Fibroblast of pulmonary artery (primary cell): Measurements from ENCODE around the gene PNPLA2.

Experiments
- DNase-seq: peaks from one replicate; pipeline ENCODE4 v3.0.0-alpha.2; 2010; ENCODE audit warnings: low read depth
- H3K4me3 ChIP-seq: replicated peaks from 2 replicates; pipeline ENCODE4 v1.5.1; 2011; ENCODE audit warnings: low read depth, mild to moderate bottlenecking, control low read depth, low read length, moderate library complexity
- TF ChIP-seq, protein P1 (sequence below): IDR thresholded peaks from 2 replicates; pipeline ENCODE4 v1.5.1; 2011; ENCODE audit warnings: mild to moderate bottlenecking, control low read depth, low read length, inconsistent platforms; ENCODE audit errors: missing control alignments

The PNPLA2 gene

DNA sequence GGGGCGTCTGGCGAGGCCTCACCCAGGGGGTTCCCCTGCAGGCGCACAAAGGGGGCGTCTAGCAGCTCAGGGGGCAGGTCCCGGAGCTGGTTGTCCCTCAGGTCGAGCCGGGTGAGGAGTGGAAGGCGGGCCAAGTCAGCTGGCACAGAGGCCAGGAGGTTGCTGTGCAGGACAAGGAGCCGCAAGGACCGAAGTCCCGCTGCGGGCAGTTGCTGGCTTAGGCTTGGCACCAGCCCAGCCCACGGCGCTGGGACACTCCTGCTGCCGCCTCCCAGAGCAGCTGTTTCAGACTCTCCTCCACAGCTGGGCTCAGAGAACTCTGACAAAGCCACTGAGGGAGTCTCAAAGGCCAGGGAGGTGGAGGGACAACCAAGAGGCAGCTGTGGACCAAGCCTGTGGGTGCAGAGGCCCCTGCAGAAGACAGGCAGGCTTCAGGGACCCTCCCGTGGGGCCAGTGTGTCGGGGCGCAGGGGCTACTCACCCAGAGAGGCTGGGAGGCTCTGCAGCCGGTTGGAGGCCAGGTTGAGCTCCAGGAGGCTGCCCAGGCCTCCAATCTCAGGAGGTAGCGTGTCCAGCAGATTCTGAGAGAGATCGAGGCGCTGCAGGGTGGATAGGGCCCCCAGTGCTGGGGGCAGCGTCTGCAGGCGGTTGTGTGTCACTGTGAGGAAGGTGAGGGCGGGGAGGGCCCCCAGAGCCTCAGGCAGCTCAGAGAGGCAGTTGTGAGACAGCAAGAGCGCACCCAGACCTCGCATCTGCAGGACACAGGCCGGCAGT, 15.8 kb upstream of the PNPLA2 start:
- no peak for DNase-seq
- TF ChIP-seq, protein P1, sequence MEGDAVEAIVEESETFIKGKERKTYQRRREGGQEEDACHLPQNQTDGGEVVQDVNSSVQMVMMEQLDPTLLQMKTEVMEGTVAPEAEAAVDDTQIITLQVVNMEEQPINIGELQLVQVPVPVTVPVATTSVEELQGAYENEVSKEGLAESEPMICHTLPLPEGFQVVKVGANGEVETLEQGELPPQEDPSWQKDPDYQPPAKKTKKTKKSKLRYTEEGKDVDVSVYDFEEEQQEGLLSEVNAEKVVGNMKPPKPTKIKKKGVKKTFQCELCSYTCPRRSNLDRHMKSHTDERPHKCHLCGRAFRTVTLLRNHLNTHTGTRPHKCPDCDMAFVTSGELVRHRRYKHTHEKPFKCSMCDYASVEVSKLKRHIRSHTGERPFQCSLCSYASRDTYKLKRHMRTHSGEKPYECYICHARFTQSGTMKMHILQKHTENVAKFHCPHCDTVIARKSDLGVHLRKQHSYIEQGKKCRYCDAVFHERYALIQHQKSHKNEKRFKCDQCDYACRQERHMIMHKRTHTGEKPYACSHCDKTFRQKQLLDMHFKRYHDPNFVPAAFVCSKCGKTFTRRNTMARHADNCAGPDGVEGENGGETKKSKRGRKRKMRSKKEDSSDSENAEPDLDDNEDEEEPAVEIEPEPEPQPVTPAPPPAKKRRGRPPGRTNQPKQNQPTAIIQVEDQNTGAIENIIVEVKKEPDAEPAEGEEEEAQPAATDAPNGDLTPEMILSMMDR = no peak
- H3K4me3 ChIP-seq = no peak overlapping the region

DNA sequence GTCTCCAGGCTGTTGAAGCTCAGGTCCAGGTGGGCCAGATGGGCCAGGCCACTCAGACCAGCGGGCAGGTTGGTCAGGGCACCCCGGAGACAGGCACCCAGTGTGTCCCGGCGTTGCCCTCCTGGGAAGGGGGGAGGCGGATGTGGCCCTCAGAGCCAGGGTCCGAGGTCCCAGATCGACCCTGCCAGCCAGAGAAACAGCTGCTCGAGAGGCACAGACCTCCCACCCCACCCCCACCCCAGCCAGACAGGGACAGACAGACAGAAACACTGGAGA, 15.3 kb upstream of the PNPLA2 start:
- DNase-seq = no peak
- TF ChIP-seq, protein P1 = no peak
- no peak overlapping the region for H3K4me3 ChIP-seq

- DNase-seq = no peak
- TF ChIP-seq, protein P1 = no peak
- peak overlapping the region; percentile 58 for H3K4me3 ChIP-seq
Observed at GRCh38 chr11:803770-804598, 14.7 kb upstream of the PNPLA2 start.

DNA sequence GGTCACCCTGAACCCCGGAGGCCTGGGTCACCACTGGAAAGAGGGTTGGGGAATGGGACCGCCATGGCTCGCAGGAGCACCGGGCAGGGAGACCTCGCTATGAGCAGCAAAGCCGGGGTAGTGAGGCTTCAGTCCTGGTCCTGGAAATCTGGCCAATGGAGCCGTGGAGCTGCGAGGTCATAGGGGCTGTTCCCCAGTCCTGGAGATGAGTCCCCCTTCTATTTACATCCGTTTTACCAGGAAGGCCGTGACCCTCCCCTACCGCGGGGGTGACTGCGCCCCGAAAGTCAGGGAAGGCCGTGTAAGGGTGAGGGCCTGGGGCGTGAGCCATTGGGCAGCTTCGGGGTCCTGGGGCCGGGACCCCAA, 14.1 kb upstream of the PNPLA2 start:
- peak overlapping the region; percentile 58 for H3K4me3 ChIP-seq
- TF ChIP-seq, protein P1 = no peak
- no peak for DNase-seq

DNA sequence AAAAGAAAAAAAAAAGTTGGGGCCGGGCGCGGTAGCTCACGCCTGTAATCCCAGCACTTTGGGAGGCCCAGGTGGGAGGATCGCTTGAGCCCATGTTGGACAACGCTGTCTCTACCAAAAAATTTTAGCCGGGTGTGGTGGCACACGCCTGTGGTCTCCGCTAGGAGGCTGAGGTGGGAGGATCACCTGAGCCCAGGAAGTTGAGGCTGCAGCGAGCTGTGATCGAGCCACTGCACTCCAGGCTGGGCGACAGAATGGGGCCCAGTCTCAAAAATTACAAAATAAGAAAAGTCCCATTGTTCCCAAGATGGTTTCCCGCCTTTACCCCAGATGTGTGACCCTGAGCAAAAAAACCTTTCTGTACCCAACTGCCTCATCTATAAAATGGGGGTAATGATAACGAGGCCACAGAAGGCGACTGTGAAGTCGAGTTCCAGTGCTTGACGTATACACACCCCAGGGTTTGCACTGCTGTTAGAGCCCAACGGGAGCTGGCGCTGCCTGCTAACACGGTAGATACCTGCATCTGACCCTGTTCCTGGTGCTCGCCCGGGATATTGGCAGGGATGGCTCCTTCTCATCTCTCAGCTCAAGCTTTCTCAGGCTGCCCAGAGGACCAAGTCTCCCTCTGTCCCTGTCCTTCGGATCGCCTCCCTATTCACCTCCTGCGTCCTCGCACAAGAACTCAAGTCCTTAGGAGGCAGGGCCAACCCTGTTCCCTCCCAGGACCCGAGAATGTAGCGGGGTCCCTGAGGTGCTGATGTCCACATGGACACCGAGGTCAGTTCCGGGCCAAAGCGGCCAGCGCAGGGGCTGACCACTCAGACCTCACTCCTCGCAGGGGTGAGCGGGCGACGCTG, 10.1 kb upstream of the PNPLA2 start:
- DNase-seq = no peak
- peak overlapping the region; percentile 90 for H3K4me3 ChIP-seq
- TF ChIP-seq, protein P1 = no peak

DNA sequence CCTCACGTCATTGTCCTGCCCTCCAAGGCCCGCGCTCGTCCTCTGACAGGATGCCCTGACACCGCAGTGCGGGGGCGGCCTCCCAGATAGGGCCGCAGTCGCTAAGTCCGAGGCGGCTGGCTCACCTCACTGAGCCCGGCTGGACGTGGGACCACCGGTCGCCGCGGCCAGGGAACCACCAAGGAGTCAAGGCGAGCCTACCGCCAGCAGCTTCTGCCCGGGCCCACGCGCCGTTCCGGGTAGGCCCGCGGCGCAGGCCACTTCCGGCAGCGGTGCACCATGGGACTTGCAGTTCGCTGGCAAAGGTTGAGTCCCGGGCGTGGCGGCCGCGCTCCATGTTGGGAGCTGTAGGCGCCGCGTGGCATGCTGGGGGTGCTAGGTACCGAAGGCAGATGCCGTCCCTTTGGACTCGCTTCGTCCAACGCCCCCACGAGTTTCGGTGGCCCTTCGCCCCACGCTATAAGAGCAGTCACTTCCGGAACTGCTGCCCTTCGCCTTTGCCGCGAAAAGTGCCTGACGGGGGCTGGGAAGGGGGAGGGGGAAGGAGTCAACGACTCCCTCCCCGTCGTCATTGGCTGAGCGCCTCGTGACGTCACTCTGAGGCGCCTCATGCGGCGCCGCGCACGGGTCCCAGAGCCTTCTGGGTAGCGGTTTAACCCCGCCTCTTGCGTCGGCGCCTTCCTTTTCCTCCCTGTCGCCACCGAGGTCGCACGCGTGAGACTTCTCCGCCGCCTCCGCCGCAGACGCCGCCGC, 9.3 kb upstream of the PNPLA2 start, which contains the start of gene RPLP2:
TSS of gene RPLP2 (plus strand) at position 681 of the 753 bp plus-strand sequence. CDS start 268 bp downstream, outside the sequence.
- H3K4me3 ChIP-seq = peak within 1 kb of the TSS; percentile 90
- peak; percentile 97 for DNase-seq
- TF ChIP-seq, protein P1 = no peak
